Right lobe of liver (tissue), 4 donors: ENCODE data around the gene INHBC.

ENCODE experiments used
- CTCF ChIP-seq, 4 donors: fragments of 200-600 bp in 3 of 4; fragments of 450-650 bp in 1 of 4; IDR thresholded peaks; one replicate each; pipeline versions ENCODE4 v1.5.1 to v1.8.0; 2016 to 2022; ENCODE audit warnings: antibody characterized with exemption in 4 of 4, mild to moderate bottlenecking in 2 of 4
- POLR2A ChIP-seq: fragments of 450-650 bp; IDR thresholded peaks from one replicate; pipeline ENCODE4 v1.6.1; 2017; ENCODE audit warnings: antibody characterized with exemption, mild to moderate bottlenecking
- donor health status: DM: no; HTN: no; CAD: no.
- donor health status: DM: no; HTN: no; CAD: no.
- donor health status: DM: no; HTN: yes; CAD: no.

DNA sequence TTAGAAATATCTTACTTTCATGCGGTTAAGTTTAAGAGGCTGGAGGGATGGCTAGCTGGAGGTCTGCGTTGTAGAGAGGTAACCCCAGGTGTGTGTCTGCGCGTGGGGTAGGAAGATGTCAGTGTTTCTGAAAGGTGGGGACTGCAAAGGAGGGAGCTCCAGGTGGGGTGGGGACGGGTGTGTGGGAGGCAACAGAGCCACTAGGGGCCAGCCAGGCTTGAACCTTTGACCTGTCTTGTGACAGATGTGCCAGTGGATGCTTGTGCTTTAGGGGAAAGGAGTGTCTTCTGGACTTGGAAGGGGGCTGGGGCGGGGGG, 25.8 kb downstream of the INHBC start:
- TF ChIP-seq POLR2A: no peak
- no peak for TF ChIP-seq CTCF (IDR thresholded peaks at IDR 0.05)
